ENCODE results near the gene ZBTB44.

ZBTB44 gene

GRCh38 chr11:130178441-130179339 is 136.0 kb downstream of the ZBTB44 start:
- no peak for DNase-seq (ENCODE audit: low read depth in 1 of 2, low spot score in 1 of 2)

- no peak for DNase-seq (ENCODE audit: low read depth in 1 of 2, low spot score in 1 of 2)
Measured at GRCh38 chr11:130177782-130178181, 136.9 kb downstream of the ZBTB44 start.
